ENCODE data around the gene CHM.
A peak's percentile ranks its signal among the peaks of the same experiment; 100 is the strongest.
"Not testable (repeated sequence)": the region's sequence is repeated elsewhere in the genome, so short reads cannot be mapped to it uniquely, and the experiment has no call there.

CHM gene, protein sequence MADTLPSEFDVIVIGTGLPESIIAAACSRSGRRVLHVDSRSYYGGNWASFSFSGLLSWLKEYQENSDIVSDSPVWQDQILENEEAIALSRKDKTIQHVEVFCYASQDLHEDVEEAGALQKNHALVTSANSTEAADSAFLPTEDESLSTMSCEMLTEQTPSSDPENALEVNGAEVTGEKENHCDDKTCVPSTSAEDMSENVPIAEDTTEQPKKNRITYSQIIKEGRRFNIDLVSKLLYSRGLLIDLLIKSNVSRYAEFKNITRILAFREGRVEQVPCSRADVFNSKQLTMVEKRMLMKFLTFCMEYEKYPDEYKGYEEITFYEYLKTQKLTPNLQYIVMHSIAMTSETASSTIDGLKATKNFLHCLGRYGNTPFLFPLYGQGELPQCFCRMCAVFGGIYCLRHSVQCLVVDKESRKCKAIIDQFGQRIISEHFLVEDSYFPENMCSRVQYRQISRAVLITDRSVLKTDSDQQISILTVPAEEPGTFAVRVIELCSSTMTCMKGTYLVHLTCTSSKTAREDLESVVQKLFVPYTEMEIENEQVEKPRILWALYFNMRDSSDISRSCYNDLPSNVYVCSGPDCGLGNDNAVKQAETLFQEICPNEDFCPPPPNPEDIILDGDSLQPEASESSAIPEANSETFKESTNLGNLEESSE

DNA sequence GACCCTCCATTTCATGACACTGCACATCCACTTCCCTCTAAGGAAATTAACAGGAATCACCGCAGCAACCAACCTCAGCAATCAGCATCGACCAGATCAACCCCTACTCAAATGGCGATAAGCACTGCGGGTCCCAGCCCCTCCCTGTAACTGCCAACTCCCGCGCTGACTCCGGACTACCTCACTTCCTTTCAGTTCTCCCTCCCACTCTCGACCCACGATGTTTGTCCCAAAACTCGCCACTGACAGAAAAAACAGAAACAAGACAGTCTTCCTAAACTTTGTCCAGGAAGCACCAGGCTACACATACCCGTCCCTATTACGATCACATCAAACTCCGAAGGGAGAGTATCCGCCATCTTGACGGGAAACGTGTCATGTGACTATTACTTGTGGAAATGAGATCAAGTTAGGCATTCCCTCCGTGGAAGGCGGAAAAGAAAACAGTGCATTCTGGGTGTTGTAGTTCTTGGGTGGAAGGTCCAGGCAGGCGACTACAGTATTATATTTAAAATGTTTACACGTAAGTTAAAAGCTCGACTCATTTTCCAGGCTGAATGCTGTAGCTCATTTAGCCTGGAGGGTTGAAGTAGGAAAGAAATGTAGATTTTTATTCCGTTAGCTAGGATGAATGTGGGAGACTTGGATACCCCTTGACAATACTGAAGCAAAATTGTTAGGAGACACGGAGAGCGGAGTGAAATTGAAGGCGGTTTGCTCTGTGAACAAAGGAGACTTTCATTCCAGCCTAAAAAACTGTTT is at the start of gene CHM:
Gene CHM, minus strand, starts transcription at position 385 of the 762 bp plus-strand sequence. Its CDS starts 26 bp downstream, at position 359.
- DNase-seq (ENCODE audit: low read depth, low spot score), result peak; percentile 38

DNA sequence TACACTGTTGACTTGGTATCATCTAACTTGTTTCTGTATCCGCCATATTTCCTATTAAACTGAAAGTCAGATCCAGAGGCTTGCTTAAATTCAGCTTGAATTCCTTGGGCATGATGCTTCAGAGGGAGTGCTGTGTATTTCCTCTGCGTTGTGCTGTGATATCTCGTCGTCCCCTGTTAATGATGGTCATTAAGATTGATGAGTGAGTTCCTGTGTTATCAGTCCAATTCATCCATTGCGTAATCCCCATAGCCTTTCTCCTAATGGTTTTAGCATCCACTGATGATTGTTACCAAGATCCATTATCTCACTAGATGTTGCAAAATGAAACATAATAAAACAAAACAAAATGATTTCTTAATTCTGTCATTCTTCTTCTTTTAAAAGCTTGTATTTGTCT is 31.3 kb upstream of the CHM start:
- no peak for DNase-seq (ENCODE audit: low read depth, low spot score)

DNA sequence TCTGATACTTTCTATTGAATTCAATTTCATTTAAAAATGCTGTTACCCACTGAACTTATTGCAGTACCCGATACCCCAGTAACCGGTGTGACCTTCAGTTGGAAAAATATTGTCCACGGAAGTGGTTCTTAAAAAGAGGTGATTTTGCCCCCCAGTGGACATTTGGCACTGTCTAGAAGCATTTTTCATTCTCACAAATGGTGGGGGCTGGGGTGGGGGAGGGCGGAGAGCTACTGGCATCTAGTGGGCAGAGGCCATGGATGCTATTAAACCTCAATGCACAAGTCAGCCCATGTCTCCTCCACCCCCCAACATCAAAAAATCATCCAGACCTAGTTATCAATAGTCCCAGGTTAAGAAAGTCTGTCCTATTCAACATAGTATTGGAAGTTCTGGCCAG is 19.6 kb upstream of the CHM start:
- no peak for DNase-seq (ENCODE audit: low read depth, low spot score)

DNA sequence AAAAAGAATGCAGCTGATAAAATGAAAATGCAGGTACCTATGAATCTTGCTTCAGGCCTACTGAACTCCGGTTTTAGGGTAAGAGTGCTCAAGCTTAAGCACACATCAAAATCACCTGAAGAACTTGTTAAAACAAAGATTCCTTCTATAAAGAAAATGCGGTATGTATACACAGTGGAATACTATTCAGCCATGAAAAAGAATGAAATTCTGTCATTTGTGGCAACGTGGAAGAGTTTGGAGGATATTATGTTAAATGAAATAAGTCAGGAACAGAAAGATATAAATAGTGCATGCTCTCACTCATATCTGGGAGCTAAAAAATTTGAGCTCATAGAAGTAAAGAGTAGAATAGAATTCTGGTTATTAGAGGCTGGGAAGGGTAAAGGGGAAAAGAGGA is 14.0 kb upstream of the CHM start:
- DNase-seq (ENCODE audit: low read depth, low spot score), result no peak

DNA sequence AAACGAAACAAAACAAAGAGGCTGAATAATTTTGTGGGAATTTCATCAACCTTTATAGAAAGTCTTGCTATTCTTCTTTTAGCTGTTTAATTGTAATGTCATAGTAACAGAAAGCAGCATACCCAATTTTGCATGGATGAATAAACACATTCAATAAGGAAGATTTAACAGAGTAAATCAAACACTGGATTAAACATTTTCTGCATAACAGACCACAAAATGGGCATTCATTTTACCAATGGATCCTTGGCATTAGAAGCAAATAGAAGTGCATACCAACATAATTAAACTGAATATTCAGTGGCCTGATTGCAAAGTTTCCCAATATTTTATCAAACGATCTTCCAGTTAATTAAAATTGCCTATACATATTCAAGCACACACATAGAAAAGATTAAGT is 4.4 kb upstream of the CHM start:
- DNase-seq (ENCODE audit: low read depth, low spot score), result no peak

DNA sequence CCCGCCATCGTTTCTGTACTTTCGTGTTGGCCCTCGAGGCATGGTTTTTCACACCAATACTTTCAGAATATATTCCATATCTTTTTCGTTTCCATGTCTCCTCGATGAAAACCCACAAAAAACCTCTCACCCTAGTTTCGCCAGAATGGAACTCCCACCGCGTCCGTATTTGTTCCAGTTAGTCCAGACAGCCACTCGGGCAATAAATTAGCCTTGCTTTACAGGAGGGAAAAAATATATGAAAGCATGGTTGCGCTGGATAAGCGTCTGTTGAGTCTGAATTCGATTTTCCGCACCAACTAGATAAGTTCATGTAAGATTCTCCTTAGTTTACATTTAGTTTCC is 550 bp upstream of the CHM start:
- no peak for DNase-seq (ENCODE audit: low read depth, low spot score)

DNA sequence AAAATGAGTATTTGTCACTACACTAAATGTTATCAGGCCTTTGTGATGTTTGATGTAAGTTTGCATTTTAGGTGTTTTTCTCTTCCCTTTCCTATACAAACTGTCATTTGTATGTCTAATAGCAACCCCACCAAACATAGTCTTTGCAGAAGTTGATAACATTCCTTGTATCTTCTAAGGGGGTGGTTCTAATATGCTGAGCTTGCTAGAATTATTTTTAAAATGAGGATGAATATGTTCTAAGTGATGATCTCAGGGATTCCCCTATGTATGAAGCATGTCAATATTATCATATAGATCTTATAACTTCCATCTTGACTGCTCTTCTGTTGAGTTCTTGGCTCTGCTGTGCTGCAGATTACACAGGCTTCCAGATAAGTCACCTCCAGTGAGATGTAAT is 3.1 kb downstream of the CHM start:
- no peak for DNase-seq (ENCODE audit: low read depth, low spot score)

DNA sequence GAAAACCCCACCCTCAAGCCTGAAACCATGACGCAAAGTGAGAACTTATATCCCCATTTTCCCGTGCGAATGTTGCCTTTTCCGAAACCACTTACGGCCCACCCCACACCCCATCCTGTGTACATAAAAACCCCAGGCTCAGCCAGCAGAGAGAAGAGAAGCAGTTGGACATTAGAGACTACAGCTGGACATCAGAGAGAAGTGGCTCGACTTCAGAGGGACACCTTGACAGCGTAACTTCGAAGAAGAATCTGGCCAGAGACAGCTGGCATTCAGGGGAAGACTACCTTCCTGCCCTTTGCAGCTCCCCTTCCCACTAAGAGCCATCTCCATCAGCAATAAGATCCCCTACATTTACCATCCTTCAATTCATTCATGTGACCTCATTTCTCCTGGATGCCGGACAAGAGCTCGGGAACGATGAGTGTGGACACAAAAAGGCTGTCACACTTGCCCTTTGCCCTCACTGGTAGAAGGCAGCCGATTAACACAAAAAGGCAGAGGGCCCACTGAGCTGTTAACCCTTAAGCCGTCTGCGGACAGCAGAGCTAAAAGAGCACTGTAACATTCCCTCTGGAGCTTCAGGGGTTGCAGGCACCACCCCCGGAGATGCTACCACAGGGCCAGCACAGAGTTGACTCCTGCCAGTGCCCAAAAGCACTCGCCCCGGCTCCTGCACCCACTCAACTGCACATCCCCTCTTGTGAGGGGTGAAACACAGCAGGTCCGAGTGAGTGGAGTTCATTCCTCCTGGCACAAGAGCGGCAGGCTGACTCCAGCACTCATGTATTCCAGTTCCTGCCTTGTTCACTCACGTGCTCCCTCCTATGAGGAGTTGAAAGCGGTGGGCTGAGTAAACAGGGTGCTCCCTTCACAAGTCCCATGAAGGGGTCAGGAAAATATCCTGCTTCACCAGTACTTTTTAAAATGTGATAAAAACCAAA is 7.5 kb downstream of the CHM start:
- no peak for DNase-seq (ENCODE audit: low read depth, low spot score)

DNA sequence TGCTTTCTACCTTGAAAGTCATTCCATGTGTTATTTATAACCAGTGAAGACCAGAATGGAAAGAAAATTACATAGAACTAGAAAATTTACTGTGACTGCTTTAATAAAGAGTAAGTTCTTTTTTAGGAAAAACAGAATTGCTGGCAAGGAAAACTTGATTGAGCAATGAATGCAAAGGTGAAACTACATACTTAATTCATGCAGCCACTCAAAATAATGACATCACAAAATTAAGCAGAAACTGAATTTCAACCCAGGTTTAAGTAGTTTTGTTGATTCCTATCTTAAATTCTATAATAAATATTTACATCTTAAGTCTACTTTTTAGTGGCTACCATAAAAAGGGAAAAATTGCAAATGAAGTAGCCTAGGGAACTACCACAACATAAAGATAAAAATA is 14.0 kb downstream of the CHM start:
- no peak for DNase-seq (ENCODE audit: low read depth, low spot score)

DNA sequence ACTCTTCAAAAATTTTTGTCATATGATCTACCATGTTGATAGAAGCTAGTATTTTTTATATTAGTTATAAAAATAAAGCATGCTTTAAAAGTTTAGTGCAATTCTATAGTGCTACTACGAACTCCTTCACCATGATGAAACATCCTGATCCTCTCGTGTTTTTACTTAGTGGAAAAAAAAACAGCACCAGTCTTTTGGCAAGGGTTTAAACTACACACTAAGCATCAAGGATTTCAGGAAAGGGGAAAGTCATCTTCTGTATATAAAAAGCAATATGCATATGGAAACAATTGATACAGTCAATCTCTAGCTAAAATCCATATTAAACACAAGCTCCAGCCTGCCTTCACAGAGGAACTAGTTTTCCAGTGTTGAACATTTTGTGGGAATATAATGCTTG is 18.7 kb downstream of the CHM start:
- no peak for DNase-seq (ENCODE audit: low read depth, low spot score)

DNA sequence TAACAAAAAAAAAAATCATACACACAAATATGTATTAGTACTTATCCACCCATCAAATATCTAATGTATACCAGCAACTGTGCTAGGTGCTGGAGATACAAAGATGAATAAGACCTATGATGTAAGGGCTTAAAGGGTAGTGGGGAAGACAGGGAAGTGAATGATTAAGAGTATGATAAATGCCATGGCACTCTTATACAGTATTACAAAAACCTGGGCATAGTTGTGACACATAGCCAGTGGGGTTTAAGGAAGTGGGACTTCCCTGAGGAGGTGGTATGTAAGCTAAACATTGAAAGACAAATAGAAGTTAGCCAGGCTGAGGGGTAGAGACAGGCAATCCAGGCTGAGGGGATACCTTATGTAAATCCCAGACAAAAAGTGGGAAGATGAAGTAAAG is 23.5 kb downstream of the CHM start:
- DNase-seq (ENCODE audit: low read depth, low spot score), result no peak

DNA sequence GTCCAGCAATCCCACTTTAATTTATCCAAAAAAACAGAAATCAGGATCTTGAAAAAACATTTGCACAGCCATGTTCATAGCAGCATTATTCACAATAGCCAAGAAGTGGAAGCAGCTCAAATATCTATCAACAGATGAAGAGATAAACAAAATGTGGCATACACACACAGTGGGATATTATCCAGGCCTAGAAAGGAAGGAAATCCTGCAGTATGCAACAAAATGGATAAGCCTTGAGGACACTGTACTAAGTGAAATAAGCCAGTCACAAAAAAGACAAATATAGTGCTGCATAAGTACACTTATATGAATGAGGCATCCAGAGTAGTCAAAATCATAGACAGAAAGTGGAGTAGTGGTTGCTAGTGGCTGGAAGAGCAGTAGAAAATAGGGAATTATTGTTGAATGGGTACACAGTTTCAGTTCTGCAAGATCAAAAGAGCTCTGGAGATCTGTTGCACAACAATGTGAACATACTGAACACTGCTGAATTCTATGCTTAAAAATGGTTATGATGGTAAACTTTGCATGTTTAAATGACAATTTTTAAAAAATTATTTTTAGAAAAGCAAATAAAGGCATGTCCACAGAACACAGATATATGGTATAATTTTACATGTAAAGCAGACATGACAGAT is 25.6 kb downstream of the CHM start:
- no peak for DNase-seq (ENCODE audit: low read depth, low spot score)

DNA sequence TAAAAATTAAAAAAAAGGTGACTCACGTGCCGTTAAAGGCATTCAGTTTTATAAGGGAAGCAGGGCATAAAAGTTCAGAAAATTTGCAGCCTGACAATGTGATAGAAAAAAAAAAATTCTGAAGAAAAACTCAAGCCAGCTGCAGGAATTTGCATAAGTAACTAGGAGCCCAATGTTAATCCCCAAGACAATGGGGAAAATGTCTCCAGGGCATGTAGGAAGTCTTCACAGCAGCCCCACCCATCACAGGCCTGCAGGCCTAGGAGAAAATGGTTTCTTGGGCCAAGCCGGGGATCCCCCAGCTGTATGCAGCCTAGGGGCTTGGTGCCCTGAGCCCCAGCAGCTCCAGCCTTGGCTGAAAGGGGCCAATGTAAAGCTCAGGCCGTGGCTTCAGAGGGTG is 31.2 kb downstream of the CHM start:
- no peak for DNase-seq (ENCODE audit: low read depth, low spot score)

DNA sequence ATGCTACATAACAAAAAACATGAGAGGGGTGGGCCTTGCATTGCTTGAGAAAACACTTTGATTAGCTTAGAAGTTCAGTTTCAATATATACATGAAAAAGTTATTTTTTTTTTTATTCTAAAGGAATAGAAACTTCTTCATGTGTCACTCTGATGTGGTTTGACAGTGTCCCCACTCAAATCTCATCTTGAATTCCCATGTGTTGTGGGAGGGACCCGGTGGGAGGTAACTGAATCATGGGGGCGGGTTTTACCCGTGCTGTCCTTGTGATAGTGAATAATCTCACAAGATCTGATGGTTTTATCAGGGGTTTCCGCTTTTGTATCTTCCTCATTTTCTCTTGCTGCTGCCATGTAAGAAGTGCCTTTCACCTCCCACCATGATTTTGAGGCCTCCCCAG is 32.4 kb downstream of the CHM start:
- DNase-seq (ENCODE audit: low read depth, low spot score), result not testable (repeated sequence)

DNA sequence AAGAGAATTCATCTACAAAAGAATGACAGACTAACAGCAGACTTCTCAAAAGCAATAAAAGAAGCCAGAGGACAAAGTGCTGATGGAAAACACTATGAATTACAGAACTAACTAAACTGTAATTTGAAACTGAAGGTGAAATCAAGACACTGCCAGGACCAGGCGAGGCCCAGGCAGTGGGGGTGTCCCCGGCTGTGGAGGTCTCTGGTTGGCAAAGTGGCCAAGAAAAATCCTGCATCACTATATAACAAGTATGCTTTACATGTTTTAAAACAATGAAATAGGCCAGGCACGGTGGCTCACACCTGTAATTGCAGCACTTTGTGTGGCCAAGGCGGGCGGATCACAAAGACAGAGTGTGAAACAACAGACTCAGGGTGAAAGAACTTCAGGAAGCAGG is 32.9 kb downstream of the CHM start:
- no peak for DNase-seq (ENCODE audit: low read depth, low spot score)

DNA sequence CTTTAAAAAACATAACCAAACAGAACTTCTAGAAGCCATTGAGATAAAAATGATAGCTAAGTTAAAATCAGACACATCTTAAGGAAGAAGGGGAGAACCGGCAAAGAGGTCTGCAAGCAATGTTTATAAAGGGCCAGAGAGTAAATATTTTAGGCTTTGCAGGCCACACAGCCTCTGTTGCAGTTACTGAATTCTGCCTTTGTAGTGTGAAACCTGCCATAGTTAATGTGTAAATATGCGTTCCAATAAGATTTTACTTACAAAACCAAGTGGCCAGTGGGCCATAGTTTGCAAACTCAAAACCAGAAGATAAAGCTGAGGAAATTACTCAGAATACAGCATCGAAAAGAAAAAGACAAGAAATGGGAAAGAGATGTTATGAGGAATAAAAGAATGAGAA is 33.6 kb downstream of the CHM start:
- no peak for DNase-seq (ENCODE audit: low read depth, low spot score)

DNA sequence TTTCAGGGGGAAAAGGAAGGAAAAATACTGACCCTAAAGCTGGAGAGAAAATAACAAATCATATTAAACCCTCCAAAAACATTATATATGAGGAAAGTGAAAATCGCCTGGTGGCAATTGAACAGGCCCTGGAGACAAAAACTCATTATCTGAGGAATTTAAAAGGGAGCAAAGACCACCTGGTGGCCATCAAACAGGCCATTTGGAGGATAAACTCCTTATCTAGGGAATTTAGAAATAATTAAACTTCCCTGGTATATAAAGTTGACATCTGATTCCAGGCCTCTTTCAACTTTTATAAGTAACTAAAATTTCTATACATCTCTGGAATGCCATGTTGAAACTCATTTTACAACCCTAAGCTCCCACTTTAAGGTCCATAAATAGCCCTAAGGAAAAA is 35.2 kb downstream of the CHM start:
- no peak for DNase-seq (ENCODE audit: low read depth, low spot score)

DNA sequence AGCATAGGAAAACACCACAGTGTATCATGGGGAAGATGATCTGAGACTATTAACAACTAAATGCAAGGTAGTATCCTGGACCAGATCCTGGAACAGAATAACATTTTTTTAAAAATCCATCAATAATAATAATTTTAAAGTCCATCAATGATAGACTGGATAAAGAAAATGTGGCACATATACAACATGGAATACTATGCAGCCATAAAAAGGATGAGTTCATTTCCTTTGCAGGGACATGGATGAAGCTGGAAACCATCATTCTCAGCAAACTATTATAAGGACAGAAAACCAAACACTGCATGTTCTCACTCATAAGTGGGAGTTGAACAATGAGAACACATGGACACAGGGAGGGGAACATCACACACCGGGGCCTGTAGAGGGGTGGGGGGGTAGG is 37.6 kb downstream of the CHM start:
- not testable (repeated sequence) for DNase-seq (ENCODE audit: low read depth, low spot score)

DNA sequence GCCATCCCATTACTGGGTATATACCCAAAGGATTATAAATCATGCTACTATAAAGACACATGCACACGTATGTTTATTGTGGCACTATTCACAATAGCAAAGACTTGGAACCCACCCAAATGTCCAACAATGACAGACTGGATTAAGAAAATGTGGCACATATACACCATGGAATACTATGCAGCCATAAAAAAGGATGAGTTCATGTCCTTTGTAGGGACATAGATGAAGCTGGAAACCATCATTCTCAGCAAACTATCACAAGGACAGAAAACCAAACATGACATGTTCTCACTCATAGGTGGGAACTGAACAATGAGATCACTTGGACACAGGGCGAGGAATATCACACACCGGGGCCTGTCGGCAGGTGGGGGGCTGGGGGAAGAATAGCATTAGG is 39.5 kb downstream of the CHM start:
- not testable (repeated sequence) for DNase-seq (ENCODE audit: low read depth, low spot score)

DNA sequence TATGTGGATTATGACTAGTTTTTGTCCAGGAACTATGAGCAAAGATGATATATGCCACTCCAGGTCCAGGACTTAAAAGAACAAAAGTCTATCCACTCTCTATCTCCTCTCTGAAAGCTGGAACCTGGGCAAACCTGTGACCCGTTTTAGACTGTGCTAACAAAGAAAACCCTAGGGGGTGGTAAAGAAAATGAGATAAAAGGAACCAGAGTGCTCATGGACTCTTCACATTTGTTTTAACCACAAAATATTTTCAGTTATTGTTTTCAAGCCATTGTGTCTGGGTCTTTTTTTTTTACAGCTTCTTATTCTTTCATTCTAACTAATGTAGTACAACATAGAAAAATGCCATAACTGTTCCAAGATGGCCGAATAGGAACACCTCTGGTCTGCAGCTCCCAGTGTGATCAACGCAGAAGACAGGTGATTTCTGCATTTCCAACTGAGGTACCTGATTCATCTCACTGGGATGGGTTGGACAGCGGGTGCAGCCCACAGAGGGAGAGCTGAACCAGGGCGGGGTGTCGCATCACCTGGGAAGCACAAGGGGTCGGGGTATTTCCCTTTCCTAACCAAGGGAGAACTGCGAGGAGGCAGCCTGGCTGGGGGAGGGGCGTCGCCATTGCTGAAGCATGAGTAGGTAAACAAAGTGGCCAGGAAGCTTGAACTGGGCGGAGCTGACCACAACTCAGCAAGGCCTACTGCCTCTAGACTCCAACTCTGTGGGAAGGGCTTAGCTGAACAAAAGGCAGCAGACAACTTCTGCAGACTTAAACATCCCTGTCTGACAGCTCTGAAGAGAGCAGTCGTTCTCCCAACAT is 45.1 kb downstream of the CHM start:
- no peak for DNase-seq (ENCODE audit: low read depth, low spot score)
